CD4-positive, alpha-beta memory T cell (primary cell): ENCODE results near the gene SLC36A4. TPM values are rescaled to one million over a fixed set of nuclear protein-coding genes. Genes with fewer than 3 reads are reported as not detected.

Experiments
- CTCF ChIA-PET: fragments of 350-600 bp; sonication (Branson Sonifier 250); formaldehyde crosslinking; loops from one replicate; lab custom pipeline; 2021; ENCODE audit warnings: inconsistent platforms; ENCODE audit not compliant: partially characterized antibody; lab: Charles Lee
- POLR2A ChIA-PET: fragments of 350-600 bp; sonication (Branson Sonifier 250); formaldehyde crosslinking; loops from one replicate; lab custom pipeline; 2021; ENCODE audit not compliant: partially characterized antibody; lab: Charles Lee
- DNase-seq, 5 donors: peaks; one replicate each; pipeline versions ENCODE4 v3.0.0 to v3.0.0-alpha.2; 2020 to 2022; ENCODE audit warnings: mixed read lengths in 1 of 5
- H3K27ac ChIP-seq: one replicate; pipeline ENCODE4 v1.7.0; 2013; ENCODE audit warnings: low read depth, low read length
- H3K27me3 ChIP-seq: 2 replicates; pipeline ENCODE4 v1.7.0; 2013; ENCODE audit warnings: mild to moderate bottlenecking, low read length, moderate library complexity; ENCODE audit not compliant: insufficient read depth
- H3K36me3 ChIP-seq: 2 replicates; pipeline ENCODE4 v1.7.0; 2013; ENCODE audit warnings: mild to moderate bottlenecking, low read length, moderate library complexity; ENCODE audit not compliant: insufficient read depth
- H3K4me1 ChIP-seq: 2 replicates; pipeline ENCODE4 v1.7.0; 2013; ENCODE audit warnings: mild to moderate bottlenecking, low read length, moderate library complexity; ENCODE audit not compliant: insufficient read depth
- H3K4me3 ChIP-seq, 2 donors: one replicate each; pipeline ENCODE4 v1.7.0; 2013; ENCODE audit warnings: low read length in 2 of 2, mild to moderate bottlenecking in 1 of 2
- H3K9me3 ChIP-seq, 2 donors: one replicate each; pipeline ENCODE4 v1.7.0; 2013; ENCODE audit warnings: low read length in 2 of 2, control low read depth in 1 of 2; ENCODE audit not compliant: control insufficient read depth in 1 of 2
- H3K27ac Mint-ChIP-seq, 7 donors: one replicate each; pipeline ENCODE4 v1.8.0; 2020 to 2021; ENCODE audit warnings: mixed read lengths in 7 of 7, mild to moderate bottlenecking in 6 of 7, inconsistent platforms in 3 of 7, moderate library complexity in 3 of 7
- H3K27me3 Mint-ChIP-seq, 2 donors: one replicate each; pipeline ENCODE4 v1.8.0; 2020 to 2021; ENCODE audit warnings: mixed read lengths in 2 of 2
- H3K36me3 Mint-ChIP-seq, 2 donors: one replicate each; pipeline ENCODE4 v1.8.0; 2020 to 2021; ENCODE audit warnings: mixed read lengths in 2 of 2, inconsistent platforms in 1 of 2, mild to moderate bottlenecking in 1 of 2
- H3K4me1 Mint-ChIP-seq, 4 donors: one replicate each; pipeline ENCODE4 v1.8.0; 2020 to 2021; ENCODE audit warnings: mixed read lengths in 4 of 4, mild to moderate bottlenecking in 1 of 4
- H3K4me3 Mint-ChIP-seq, 8 donors: one replicate each; pipeline ENCODE4 v1.8.0; 2020 to 2021; ENCODE audit warnings: mixed read lengths in 8 of 8, mild to moderate bottlenecking in 7 of 8, moderate library complexity in 6 of 8, inconsistent platforms in 3 of 8
- H3K9me3 Mint-ChIP-seq, 8 donors: one replicate each; pipeline ENCODE4 v1.8.0; 2020 to 2021; ENCODE audit warnings: mixed read lengths in 8 of 8, mild to moderate bottlenecking in 5 of 8, inconsistent platforms in 3 of 8, moderate library complexity in 1 of 8
- intact Hi-C: fragments of 100-400 bp; cut with micrococcal nuclease; formaldehyde crosslinking; loops from one replicate; pipeline ENCODE4 v1.15.1; 2023
- polyA plus RNA-seq, 2 donors: library from polyadenylated mRNA; unstranded; fragments of 300-500 nt; fragmentation: Illumina TruSeq; gene quantifications; one replicate each; pipeline ENCODE4 v1.2.3, GENCODE V29; 2021
- total RNA-seq, 2 experiments: library from RNA; stranded (reverse); gene quantifications; one replicate each; pipeline ENCODE4 v1.2.3, GENCODE V29; 2021

Gene SLC36A4
- total and polyA plus RNA-seq, 4 experiments from 2014 or later = 15.4 to 33.5 (median 22.4) TPM

GRCh38 chr11:93131709-93132108 lies 66.1 kb downstream of the SLC36A4 start:
- H3K27ac Mint-ChIP-seq = no peak overlapping the region
- H3K4me1 Mint-ChIP-seq = no peaks in the 10 kb centered on the region
- no peaks in the 10 kb centered on the region for H3K27me3 ChIP-seq
- no peaks in the 10 kb centered on the region for H3K27me3 Mint-ChIP-seq
- no peak overlapping the region for H3K4me3 Mint-ChIP-seq
- H3K27ac ChIP-seq = no peak overlapping the region
- no peak overlapping the region for H3K4me3 ChIP-seq
- H3K9me3 ChIP-seq = no peaks in the 10 kb centered on the region
- CTCF ChIA-PET = no interaction called here
- H3K4me1 ChIP-seq = no peaks in the 10 kb centered on the region
- no peaks in the 10 kb centered on the region for H3K36me3 ChIP-seq
- peaks cover 0 to 5% (median 0%) of the 10 kb centered on the region in 8 donors for H3K9me3 Mint-ChIP-seq
- H3K36me3 Mint-ChIP-seq = peaks cover 0 to 6% of the 10 kb centered on the region in 2 donors
- intact Hi-C loops = no loop called here
- POLR2A ChIA-PET = no interaction called here
- no peak for DNase-seq

GRCh38 chr11:93128574-93128973 lies 69.2 kb downstream of the SLC36A4 start:
- Histone ChIP-seq H3K4me1 (no peaks in the 10 kb centered on the region), H3K36me3 (no peaks in the 10 kb centered on the region), H3K9me3 (no peaks in the 10 kb centered on the region), H3K27me3 (no peaks in the 10 kb centered on the region), H3K27ac (no peak overlapping the region), H3K4me3 (no peak overlapping the region)
- DNase-seq = no peak
- peaks cover 2 to 7% of the 10 kb centered on the region in 2 donors for H3K27me3 Mint-ChIP-seq
- no peaks in the 10 kb centered on the region for H3K4me1 Mint-ChIP-seq
- POLR2A ChIA-PET = no interaction called here
- intact Hi-C loops = no loop called here
- no peak overlapping the region for H3K27ac Mint-ChIP-seq
- no peak overlapping the region for H3K4me3 Mint-ChIP-seq
- H3K36me3 Mint-ChIP-seq = no peaks in the 10 kb centered on the region
- H3K9me3 Mint-ChIP-seq = peaks cover 0 to 14% (median 3%) of the 10 kb centered on the region in 8 donors
- CTCF ChIA-PET = no interaction called here

GRCh38 chr11:93123351-93123898 lies 74.4 kb downstream of the SLC36A4 start:
- Histone ChIP-seq H3K4me1 (no peaks in the 10 kb centered on the region), H3K9me3 (no peaks in the 10 kb centered on the region), H3K27ac (no peak overlapping the region), H3K36me3 (no peaks in the 10 kb centered on the region), H3K4me3 (no peak overlapping the region), H3K27me3 (no peaks in the 10 kb centered on the region)
- POLR2A ChIA-PET = no interaction called here
- CTCF ChIA-PET = no interaction called here
- no peak for DNase-seq
- Mint-ChIP-seq H3K9me3 (peaks cover 0 to 14% (median 3%) of the 10 kb centered on the region in 8 donors), H3K27me3 (peaks cover 7 to 15% of the 10 kb centered on the region in 2 donors), H3K36me3 (no peaks in the 10 kb centered on the region), H3K27ac (no peak overlapping the region), H3K4me3 (no peak overlapping the region), H3K4me1 (no peaks in the 10 kb centered on the region)
- intact Hi-C loops = no loop called here

- Histone ChIP-seq H3K36me3 (no peaks in the 10 kb centered on the region), H3K27ac (no peak overlapping the region), H3K27me3 (no peaks in the 10 kb centered on the region), H3K9me3 (no peaks in the 10 kb centered on the region), H3K4me3 (no peak overlapping the region), H3K4me1 (no peaks in the 10 kb centered on the region)
- no peak overlapping the region for H3K4me3 Mint-ChIP-seq
- no peak for DNase-seq
- H3K9me3 Mint-ChIP-seq = peaks cover 0 to 13% (median 3%) of the 10 kb centered on the region in 8 donors
- no peak overlapping the region for H3K27ac Mint-ChIP-seq
- POLR2A ChIA-PET = no interaction called here
- intact Hi-C loops = no loop called here
- CTCF ChIA-PET = no interaction called here
- no peaks in the 10 kb centered on the region for H3K4me1 Mint-ChIP-seq
- H3K27me3 Mint-ChIP-seq = peaks cover 7 to 21% of the 10 kb centered on the region in 2 donors
- H3K36me3 Mint-ChIP-seq = no peaks in the 10 kb centered on the region
Observed at GRCh38 chr11:93122535-93123235, 75.1 kb downstream of the SLC36A4 start.

GRCh38 chr11:93118276-93118675 lies 79.5 kb downstream of the SLC36A4 start:
- no peak for DNase-seq
- H3K4me3 Mint-ChIP-seq = no peak overlapping the region
- peaks cover 0 to 1% (median 0%) of the 10 kb centered on the region in 8 donors for H3K9me3 Mint-ChIP-seq

GRCh38 chr11:93117565-93117964 lies 80.2 kb downstream of the SLC36A4 start:
- Mint-ChIP-seq H3K36me3 (no peaks in the 10 kb centered on the region), H3K9me3 (peaks cover 0 to 1% (median 0%) of the 10 kb centered on the region in 8 donors), H3K27ac (no peak overlapping the region), H3K4me3 (no peak overlapping the region), H3K27me3 (peaks cover 13 to 20% of the 10 kb centered on the region in 2 donors), H3K4me1 (no peaks in the 10 kb centered on the region)
- Histone ChIP-seq H3K4me3 (no peak overlapping the region), H3K36me3 (no peaks in the 10 kb centered on the region), H3K4me1 (no peaks in the 10 kb centered on the region), H3K9me3 (no peaks in the 10 kb centered on the region), H3K27ac (no peak overlapping the region), H3K27me3 (no peaks in the 10 kb centered on the region)
- ChIA-PET POLR2A (no interaction called here), CTCF (no interaction called here)
- intact Hi-C loops = no loop called here
- no peak for DNase-seq

More at GRCh38 chr11:93118276-93118675, 79.5 kb downstream of the SLC36A4 start:
- H3K4me3 ChIP-seq = no peak overlapping the region
- intact Hi-C loops = no loop called here
- Mint-ChIP-seq H3K27me3 (peaks cover 13 to 20% of the 10 kb centered on the region in 2 donors), H3K36me3 (no peaks in the 10 kb centered on the region), H3K27ac (no peak overlapping the region), H3K4me1 (no peaks in the 10 kb centered on the region)
- ChIA-PET POLR2A (no interaction called here), CTCF (no interaction called here)
- no peaks in the 10 kb centered on the region for H3K27me3 ChIP-seq
- no peaks in the 10 kb centered on the region for H3K9me3 ChIP-seq
- no peaks in the 10 kb centered on the region for H3K4me1 ChIP-seq
- H3K36me3 ChIP-seq = no peaks in the 10 kb centered on the region
- no peak overlapping the region for H3K27ac ChIP-seq

- no peaks in the 10 kb centered on the region for H3K4me1 Mint-ChIP-seq
- ChIA-PET POLR2A (no interaction called here), CTCF (no interaction called here)
- Histone ChIP-seq H3K9me3 (no peaks in the 10 kb centered on the region), H3K27me3 (no peaks in the 10 kb centered on the region), H3K4me1 (no peaks in the 10 kb centered on the region), H3K36me3 (no peaks in the 10 kb centered on the region), H3K4me3 (no peak overlapping the region), H3K27ac (no peak overlapping the region)
- intact Hi-C loops = no loop called here
- H3K36me3 Mint-ChIP-seq = no peaks in the 10 kb centered on the region
- H3K4me3 Mint-ChIP-seq = no peak overlapping the region
- no peak overlapping the region for H3K27ac Mint-ChIP-seq
- H3K9me3 Mint-ChIP-seq = peaks cover 0 to 3% (median 0%) of the 10 kb centered on the region in 8 donors
- H3K27me3 Mint-ChIP-seq = peaks cover 17 to 22% of the 10 kb centered on the region in 2 donors
- DNase-seq = no peak
Observed at GRCh38 chr11:93116641-93117441, 81.0 kb downstream of the SLC36A4 start.
